Small intestine (tissue), 16 donors: Measurements from ENCODE around the gene RALBP1. TPM values are rescaled to one million over a fixed set of nuclear protein-coding genes. Genes with fewer than 3 reads are reported as not detected.
"Not testable (repeated sequence)": the region's sequence is repeated elsewhere in the genome, so short reads cannot be mapped to it uniquely, and the experiment has no call there.

Source experiments
- DNase-seq, 2 donors: peaks; one replicate each; pipeline versions ENCODE4 v3.0.0 to v3.0.0-alpha.2; 2013
- FAIRE-seq: peaks from 2 replicates; lab custom pipeline; 2012; peaks lifted over from hg19 to GRCh38; lab: Jason Lieb, UNC
- H3K27ac ChIP-seq, 3 donors: one replicate each; pipeline ENCODE4 v1.5.1; 2013; ENCODE audit warnings: low read length in 2 of 3, mild to moderate bottlenecking in 2 of 3, control low read depth in 1 of 3, inconsistent platforms in 1 of 3, low read depth in 1 of 3, moderate library complexity in 1 of 3
- H3K27me3 ChIP-seq, 3 donors: one replicate each; pipeline ENCODE4 v1.6.1; 2013; ENCODE audit warnings: low read length in 3 of 3, inconsistent platforms in 1 of 3; ENCODE audit not compliant: control insufficient read depth in 3 of 3, insufficient read depth in 3 of 3
- H3K36me3 ChIP-seq, 3 donors: one replicate each; pipeline ENCODE4 v1.6.1; 2013; ENCODE audit warnings: low read length in 3 of 3, inconsistent platforms in 1 of 3, low read depth in 1 of 3, mild to moderate bottlenecking in 1 of 3, moderate library complexity in 1 of 3; ENCODE audit not compliant: control insufficient read depth in 3 of 3, insufficient read depth in 2 of 3
- H3K4me1 ChIP-seq, 3 donors: one replicate each; pipeline ENCODE4 v1.6.1; 2013; ENCODE audit warnings: low read length in 2 of 3, inconsistent platforms in 1 of 3, low read depth in 1 of 3, mild to moderate bottlenecking in 1 of 3, moderate library complexity in 1 of 3; ENCODE audit not compliant: control insufficient read depth in 3 of 3, insufficient read depth in 2 of 3
- H3K4me3 ChIP-seq, 3 donors: one replicate each; pipeline ENCODE4 v1.5.1; 2013; ENCODE audit warnings: low read length in 3 of 3, control low read depth in 1 of 3, inconsistent platforms in 1 of 3, low read depth in 1 of 3, mild to moderate bottlenecking in 1 of 3, moderate library complexity in 1 of 3
- H3K9me3 ChIP-seq, 2 donors: one replicate each; pipeline ENCODE4 v1.6.1; 2013; ENCODE audit warnings: low read depth in 1 of 2, low read length in 1 of 2; ENCODE audit not compliant: control insufficient read depth in 2 of 2, insufficient read depth in 1 of 2
- WGBS, 3 donors: extraction: QIAGEN DNeasy Blood & Tissue Kit; methylation state at CpG; one replicate each; pipeline ENCODE4 v1.1.7; 2013; 5-methylcytosine and 5-hydroxymethylcytosine counted together
- long read RNA-seq, 10 donors: transcript quantifications; one replicate each; lab custom pipeline, GENCODE V29; 2026
- polyA plus RNA-seq, 4 donors: library from polyadenylated mRNA; stranded (reverse) in 3 of 4; unstranded in 1 of 4; fragments of 200-250 nt in 3 of 4; fragments of 120-200 nt in 1 of 4; gene quantifications; one replicate each; pipeline versions ENCODE4 v1.2.1 to v1.2.3, GENCODE V29; 2013
- donor health status: healthy with polysubstance abuse.
- donor health status: control.
- donor health status: control.
- donor health status: Bipolar disorder and iron deficiency.
- donor health status: healthy.

RALBP1 gene
- polyA plus RNA-seq, result 10 to 100 TPM; 18.1 to 32.2 (median 25.0) TPM
- long read RNA-seq, donor 1, result 0 reads
- long read RNA-seq, donor 2, partial matches to known transcripts, result 0 of 4 reads
- long read RNA-seq, donor 2, other reads (novel, unspliced or antisense), result 0 of 4 reads
- long read RNA-seq, donor 3, transcript RALBP1-206 (3 exons, 3,676 nt), result major isoform, 14 of 19 reads
- long read RNA-seq, donor 3, partial matches to known transcripts, result 5 of 19 reads
- long read RNA-seq, donor 3, other reads (novel, unspliced or antisense), result 0 of 19 reads
- long read RNA-seq, donor 4, partial matches to known transcripts, result 0 of 2 reads
- long read RNA-seq, donor 4, other reads (novel, unspliced or antisense), result 0 of 2 reads
- long read RNA-seq, donor 5, partial matches to known transcripts, result 0 of 4 reads
- long read RNA-seq, donor 5, other reads (novel, unspliced or antisense), result 0 of 4 reads
- long read RNA-seq, donor 6, full-length matches to known transcripts, result 9 of 9 reads
- long read RNA-seq, donor 6, partial matches to known transcripts, result 0 of 9 reads
- long read RNA-seq, donor 6, other reads (novel, unspliced or antisense), result 0 of 9 reads
- long read RNA-seq, donor 7, full-length matches to known transcripts, result 20 of 30 reads
- long read RNA-seq, donor 7, partial matches to known transcripts, result 10 of 30 reads
- long read RNA-seq, donor 7, other reads (novel, unspliced or antisense), result 0 of 30 reads
- long read RNA-seq, donor 8, partial matches to known transcripts, result 0 of 1 reads
- long read RNA-seq, donor 8, other reads (novel, unspliced or antisense), result 0 of 1 reads
- long read RNA-seq, donor 9, partial matches to known transcripts, result 0 of 2 reads
- long read RNA-seq, donor 9, other reads (novel, unspliced or antisense), result 0 of 2 reads
- long read RNA-seq, donor 10, full-length matches to known transcripts, result 11 of 11 reads
- long read RNA-seq, donor 10, partial matches to known transcripts, result 0 of 11 reads
- long read RNA-seq, donor 10, other reads (novel, unspliced or antisense), result 0 of 11 reads

DNA sequence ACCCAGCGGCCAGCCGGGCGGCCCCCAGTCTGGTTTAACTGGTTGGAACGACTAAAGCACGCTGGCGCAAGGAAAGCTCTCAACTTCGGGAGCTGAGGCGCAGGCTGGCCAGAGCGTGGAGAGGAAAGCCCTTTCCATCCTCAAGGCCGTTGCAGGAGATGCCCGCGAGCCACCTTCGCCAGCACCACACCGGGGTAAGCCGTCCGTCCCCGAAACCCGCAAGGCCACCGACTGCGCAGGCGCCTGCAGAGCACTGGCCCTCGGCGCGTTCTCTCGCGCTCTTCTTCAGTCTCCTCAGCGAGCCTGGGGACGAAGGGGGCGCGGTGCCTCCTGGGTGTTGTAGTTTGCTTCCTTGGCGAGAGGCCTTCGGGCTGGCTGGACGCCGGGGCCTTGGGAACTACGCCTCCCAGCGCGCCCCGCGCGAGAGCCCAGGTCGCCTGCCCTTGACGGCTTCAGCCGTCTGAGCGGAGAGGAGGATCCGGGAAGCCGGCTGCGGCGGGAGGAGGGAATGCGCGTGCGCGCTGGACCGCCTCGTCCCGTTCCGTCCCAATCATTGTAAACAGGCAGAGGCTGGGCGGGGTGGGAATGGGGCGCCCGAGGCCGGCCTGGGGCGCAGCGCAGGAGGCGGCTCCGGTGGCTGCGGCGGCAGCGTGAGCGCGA lies at the start of gene RALBP1:
TSS of gene RALBP1 (plus strand) at position 531 of the 660 bp plus-strand sequence. CDS start 37,533 bp downstream, outside the sequence.
- FAIRE-seq (no peak), DNase-seq (peak; percentile 99 to 100)
- peak within 1 kb of the TSS; percentile 86 to 90 (median 86) for H3K4me3 ChIP-seq
- peak within 1 kb of the TSS; percentile 86 to 100 (median 93) for H3K27ac ChIP-seq
- H3K36me3 ChIP-seq, result peaks cover 0 to 13% (median 0%) of the 10 kb centered on the region in 3 donors
- peaks cover 0 to 7% (median 4%) of the 10 kb centered on the region in 3 donors for H3K4me1 ChIP-seq
- 0% methylated on average over 58 to 69 of the region's 69 CpGs for WGBS, 3 donors
- H3K27me3 ChIP-seq, result no peaks in the 10 kb centered on the region
- no peaks in the 10 kb centered on the region for H3K9me3 ChIP-seq

DNA sequence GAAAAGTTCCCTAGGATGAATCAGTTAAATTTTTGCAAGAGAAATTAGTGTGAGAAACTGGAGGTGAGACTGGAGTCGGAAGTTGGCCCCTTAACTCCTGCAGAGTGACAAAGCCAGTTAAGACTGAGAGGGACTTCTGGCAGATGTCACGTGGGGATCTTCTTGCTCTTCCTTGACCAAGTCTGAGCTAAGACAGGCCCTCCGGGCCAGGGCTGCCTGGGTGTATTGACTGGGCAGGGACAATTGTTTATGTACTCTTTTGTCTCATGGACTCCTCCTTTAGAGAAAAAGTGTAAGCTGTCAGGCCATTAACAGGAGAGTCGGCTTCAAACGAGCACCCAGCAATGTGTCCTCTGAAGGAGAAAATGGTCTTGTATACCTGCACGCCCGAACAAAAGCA lies 48.6 kb upstream of the RALBP1 start:
- no peaks in the 10 kb centered on the region for H3K36me3 ChIP-seq
- peaks cover 0 to 12% of the 10 kb centered on the region in 2 donors for H3K9me3 ChIP-seq
- DNase-seq (no peak), FAIRE-seq (no peak)
- 87 to 91% (median 89%) methylated on average over 7 of the region's 7 CpGs for WGBS, 3 donors
- H3K4me3 ChIP-seq, result no peak overlapping the region
- H3K27me3 ChIP-seq, result no peaks in the 10 kb centered on the region
- H3K4me1 ChIP-seq, result no peaks in the 10 kb centered on the region
- no peak overlapping the region for H3K27ac ChIP-seq

DNA sequence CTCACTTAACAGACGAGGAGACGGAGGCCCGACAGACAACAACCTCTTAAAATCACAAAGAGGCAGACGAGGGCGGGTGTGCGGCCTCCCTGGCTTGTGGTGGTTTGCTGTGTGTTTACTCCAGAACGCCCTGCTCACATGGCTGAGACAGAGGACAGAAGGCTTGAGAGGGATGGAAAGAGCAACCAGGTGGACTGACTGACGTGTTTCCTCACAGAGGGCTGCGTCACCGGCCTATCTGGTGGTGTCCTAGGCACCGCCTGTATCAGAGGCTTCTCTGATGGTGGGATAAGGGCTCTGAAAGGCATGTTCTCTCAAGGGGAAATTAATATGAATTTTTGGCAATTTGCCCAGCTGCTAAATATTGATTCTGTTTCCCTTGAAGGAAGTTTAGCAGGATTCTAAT lies 47.0 kb upstream of the RALBP1 start:
- Histone ChIP-seq H3K27me3 (no peaks in the 10 kb centered on the region), H3K36me3 (no peaks in the 10 kb centered on the region), H3K9me3 (peaks cover 0 to 12% of the 10 kb centered on the region in 2 donors), H3K4me3 (no peak overlapping the region), H3K4me1 (no peaks in the 10 kb centered on the region), H3K27ac (no peak overlapping the region)
- DNase-seq (no peak), FAIRE-seq (no peak)
- WGBS, 3 donors, result 80 to 82% (median 82%) methylated on average over 11 of the region's 11 CpGs

DNA sequence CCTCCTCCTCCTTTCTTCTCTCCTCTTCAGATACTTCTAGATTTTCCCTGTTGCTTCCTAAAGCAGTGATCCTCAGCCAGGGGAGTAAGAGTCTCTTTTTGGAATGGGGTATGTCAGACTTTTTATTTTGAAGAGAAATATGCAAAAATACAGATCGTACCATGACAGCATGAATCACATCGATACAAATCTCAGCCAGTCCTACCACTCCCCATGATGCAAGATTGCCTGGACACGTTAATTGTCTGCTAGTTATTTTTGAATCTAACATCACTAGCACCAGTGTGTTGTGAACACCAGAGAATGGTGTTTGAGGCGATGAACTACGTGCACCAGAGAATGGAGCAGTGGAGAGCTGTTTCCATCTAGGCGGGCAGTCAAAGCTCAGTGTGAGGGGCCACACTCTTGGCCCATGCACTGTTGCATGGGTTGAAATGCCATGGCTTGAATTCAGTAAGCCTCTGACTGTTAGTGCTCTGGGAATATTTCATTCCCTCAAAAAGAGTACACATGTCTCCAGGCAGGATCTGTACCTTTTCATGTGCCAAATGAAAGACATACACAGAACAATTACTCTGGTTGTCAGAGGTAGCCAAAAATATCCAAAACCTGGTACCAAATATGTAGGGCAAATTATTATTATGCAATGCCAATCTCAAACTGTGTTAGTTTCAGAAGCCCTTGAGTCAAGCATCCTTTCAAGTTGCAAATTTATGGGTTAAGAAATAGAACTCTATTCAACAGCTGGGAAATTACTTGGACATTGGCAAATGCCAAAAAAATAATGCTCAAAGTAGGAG lies 46.3 kb upstream of the RALBP1 start:
- DNase-seq, result no peak
- peaks cover 0 to 9% of the 10 kb centered on the region in 2 donors for H3K9me3 ChIP-seq
- FAIRE-seq, result no peak
- WGBS, 3 donors, result 86 to 94% (median 94%) methylated on average over 6 of the region's 6 CpGs
- no peaks in the 10 kb centered on the region for H3K4me1 ChIP-seq
- no peaks in the 10 kb centered on the region for H3K27me3 ChIP-seq
- H3K27ac ChIP-seq, result no peak overlapping the region
- no peaks in the 10 kb centered on the region for H3K36me3 ChIP-seq
- H3K4me3 ChIP-seq, result no peak overlapping the region

DNA sequence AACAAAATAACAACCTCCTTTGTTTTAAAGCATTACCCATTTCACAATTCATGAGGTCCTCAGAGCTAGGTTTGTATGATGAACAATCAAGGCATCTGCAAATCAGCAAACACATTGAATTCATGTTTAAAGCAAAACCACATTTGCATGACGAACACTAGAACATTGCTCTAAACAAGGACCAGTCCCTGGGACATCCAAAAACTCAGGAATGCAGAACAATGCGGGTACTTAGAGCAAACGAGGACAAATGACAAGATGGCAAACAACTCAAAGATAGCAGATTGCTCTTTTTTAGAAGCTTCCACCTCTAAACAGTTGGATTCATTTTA lies 45.7 kb upstream of the RALBP1 start:
- 24 to 45% (median 29%) methylated on average over 3 of the region's 3 CpGs for WGBS, 3 donors
- DNase-seq (no peak), FAIRE-seq (no peak)
- Histone ChIP-seq H3K4me1 (no peaks in the 10 kb centered on the region), H3K4me3 (no peak overlapping the region), H3K36me3 (no peaks in the 10 kb centered on the region), H3K27ac (no peak overlapping the region), H3K27me3 (no peaks in the 10 kb centered on the region), H3K9me3 (peaks cover 0 to 4% of the 10 kb centered on the region in 2 donors)

DNA sequence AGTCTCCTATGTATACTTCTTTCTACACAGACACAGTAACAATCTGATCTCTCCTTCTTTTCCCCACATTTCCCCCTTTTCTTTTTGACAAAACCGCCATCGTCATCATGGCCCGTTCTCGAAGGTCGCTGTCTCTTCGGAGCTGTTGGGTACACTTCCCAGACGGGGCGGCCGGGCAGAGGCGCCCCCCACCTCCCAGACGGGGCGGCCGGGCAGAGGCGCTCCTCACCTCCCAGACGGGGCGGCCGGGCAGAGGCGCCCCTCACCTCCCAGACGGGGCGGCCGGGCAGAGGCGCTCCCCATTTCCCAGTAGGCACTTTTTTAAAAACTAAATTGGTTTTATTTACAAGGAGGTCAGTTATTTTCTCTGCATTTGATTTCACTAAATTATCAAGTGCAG lies 45.0 kb upstream of the RALBP1 start:
- H3K4me3 ChIP-seq, DNase-seq, FAIRE-seq, H3K27ac ChIP-seq, H3K27me3 ChIP-seq, H3K4me1 ChIP-seq, H3K9me3 ChIP-seq, H3K36me3 ChIP-seq: not testable (repeated sequence)
- 89 to 96% (median 93%) methylated on average over 19 to 22 of the region's 22 CpGs for WGBS, 3 donors

DNA sequence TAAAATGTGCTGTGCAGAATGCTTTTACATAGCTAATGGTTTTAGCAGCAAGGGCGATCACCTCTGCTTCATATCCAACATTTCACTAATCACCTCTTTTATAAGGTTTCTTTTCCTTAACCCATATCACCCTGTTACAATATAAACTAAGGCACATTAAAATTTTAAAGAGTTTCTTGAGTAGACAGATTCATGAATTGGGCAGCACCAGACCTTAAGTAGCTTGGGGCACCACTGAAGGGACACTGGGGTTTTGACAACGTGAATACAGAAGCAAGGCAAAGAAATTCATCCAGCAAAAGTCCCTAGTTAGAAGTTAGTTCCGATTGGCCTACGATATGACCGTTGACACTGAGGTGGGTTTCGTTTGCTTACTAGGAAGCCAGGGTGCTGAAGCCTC lies 44.0 kb upstream of the RALBP1 start:
- 81 to 91% (median 90%) methylated on average over 6 of the region's 6 CpGs for WGBS, 3 donors
- Histone ChIP-seq H3K9me3 (no peaks in the 10 kb centered on the region), H3K4me1 (no peaks in the 10 kb centered on the region), H3K4me3 (no peak overlapping the region), H3K27me3 (no peaks in the 10 kb centered on the region), H3K27ac (no peak overlapping the region), H3K36me3 (no peaks in the 10 kb centered on the region)
- FAIRE-seq (no peak), DNase-seq (no peak)
